Inferior parietal cortex (tissue), 1 donor: Measurements from ENCODE around the gene ARHGEF16.

ENCODE experiments used
- DNase-seq: peaks from one replicate; pipeline ENCODE4 v3.0.0-alpha.2; 2016; ENCODE audit errors: extremely low spot score

Gene ARHGEF16

GRCh38 chr1:3482378-3482849 lies 27.9 kb downstream of the ARHGEF16 start:
- no peak for DNase-seq

DNA sequence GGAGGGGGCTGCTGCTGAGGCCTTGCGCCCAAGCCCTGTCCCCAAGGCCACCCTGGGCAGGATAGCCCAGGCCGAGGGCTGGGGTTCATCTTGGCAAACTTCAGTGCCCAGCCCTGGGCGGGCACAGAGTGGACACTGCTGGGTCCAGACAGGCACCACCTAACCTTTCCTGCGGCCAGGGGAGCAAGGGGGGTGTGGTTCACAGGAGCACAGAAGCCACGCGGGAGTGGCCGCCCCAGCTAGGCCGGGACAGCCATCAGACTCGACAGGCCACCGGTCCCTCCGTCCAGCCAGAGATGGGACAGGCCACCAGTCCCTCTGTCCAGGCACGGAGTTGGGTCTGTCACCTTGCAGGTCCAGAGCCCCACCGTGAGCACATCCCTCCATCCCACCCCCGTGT lies 28.9 kb downstream of the ARHGEF16 start:
- no peak for DNase-seq

DNA sequence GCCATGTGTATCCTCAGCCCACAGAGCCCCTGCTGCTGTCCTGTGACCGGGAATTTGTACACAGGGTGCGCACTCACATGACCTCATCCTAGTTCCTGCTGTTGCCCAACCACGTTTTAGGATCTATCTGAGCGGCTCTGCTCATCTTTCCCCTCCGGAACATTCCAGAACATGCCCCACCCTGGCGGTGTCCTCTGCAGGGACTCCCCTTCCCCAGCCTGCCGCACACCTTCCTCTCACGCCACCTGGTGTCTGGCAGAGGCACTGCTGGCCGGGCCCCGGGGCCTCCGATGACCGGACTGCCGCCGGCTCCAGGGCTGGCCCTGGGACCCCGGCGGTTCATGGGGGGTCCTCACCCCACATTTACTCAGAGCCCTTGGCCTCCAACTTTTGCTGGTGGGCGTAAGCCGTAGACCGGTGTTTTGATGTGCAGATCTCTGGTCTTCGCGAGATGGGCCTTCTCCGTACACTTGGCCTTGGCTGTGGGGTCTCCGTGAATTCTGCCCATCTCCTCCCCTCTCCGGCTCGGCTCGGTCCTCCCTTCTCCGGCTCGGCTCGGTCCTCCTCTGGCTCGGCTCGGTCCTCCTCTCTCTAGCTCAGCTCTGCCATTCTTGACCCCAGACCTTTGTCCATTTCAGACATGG lies 29.5 kb downstream of the ARHGEF16 start:
- peak; percentile 30 for DNase-seq

GRCh38 chr1:3485016-3485415 lies 30.6 kb downstream of the ARHGEF16 start:
- no peak for DNase-seq

DNA sequence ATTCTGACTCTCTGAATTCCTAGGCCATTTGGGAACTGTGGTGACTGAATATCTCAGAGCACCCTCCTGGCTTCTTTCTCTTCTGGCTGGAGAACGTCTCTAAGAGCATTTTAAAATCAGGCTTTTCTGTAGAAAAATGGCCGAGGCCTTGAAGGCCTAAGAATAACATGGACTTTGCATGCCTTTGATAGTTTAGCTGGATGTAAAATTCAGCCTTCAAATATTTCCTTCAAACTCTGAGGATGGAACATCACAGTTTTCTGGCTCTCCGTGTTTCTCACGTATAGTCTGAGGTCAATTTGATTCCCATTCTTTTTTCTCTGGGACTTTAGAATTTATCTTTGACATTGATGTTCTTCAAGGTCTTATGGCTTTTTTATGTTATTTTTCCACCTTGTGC lies 34.0 kb downstream of the ARHGEF16 start:
- DNase-seq = no peak

DNA sequence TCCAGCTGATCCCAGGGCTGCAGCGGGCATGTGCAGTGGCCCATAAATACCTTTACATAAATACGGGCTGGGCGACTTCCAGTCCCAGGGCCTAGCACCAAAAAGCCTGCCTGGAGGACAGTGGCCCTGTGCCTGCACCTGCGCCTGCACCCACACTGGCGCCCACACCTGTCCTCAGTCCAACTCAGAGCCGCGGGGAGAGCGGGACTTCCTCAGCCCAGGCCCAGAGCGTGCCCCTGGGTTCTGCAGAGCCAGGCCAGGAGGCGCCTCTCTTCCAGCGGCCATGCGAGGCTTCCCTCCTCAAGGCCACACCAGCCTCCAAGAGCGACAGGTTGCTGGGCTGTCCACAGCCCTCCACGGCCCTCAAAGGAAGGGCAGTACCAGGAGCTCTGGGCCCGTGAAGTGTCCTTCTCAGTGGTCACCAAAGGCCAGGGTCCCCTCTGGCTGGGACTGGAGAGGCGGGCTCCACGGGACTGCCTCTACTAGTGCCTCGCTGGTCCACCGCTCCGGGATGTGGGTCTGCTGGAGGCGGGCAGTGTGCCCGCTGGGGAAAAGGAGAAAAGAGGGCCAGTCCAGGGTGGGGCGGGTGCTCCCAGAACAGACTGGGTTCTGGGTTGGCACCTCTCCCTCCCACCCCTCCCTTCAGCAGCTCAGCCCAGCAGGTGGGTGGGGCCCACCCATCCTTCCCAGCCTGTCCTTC lies 35.7 kb downstream of the ARHGEF16 start:
- DNase-seq = no peak

DNA sequence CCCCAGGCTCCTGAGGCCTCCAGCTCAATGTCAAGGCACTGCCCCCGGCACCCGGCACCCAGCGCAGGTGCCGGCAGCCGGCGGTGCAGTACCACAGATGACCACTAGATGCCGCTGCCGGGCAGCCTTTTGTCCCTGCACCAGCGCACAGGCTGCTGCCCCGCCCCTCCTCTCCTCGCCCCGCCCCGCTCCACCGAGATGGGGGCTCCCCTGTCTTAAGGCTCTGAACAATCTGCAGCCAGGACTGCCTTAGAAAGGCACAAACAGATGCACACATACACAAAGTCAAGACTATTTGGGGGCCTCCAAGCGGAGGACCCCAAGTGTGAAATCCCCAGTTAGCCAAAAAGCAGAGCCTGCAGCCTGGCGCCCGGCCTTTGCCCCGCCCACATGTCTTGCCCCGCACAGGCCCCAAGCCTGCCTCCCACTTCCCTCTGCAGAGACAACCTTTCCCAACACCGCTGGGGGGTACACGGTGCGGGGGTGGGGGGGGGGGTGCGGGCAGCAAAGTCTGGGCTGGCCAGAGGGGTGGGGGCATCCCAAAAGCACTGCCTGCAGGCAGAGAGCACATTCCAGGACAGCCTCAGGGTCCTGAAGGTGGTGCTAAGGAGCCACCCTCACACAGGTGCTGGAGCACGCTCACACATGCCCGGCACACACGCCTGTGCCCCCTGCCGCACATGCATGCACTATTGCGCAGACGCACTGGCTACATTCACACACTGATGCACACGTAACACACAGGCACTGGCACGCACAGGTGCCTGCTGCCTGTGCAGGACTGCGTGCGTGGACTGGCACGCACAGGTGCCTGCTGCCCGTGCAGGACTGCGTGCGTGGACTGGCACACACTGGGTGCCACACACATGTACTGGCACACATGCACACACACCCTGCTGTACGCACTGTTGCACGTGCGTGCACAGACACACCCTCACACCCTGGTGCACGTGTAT lies 37.1 kb downstream of the ARHGEF16 start:
- DNase-seq = peak; percentile 73

GRCh38 chr1:3492545-3493246 lies 38.2 kb downstream of the ARHGEF16 start:
- DNase-seq = no peak

- no peak for DNase-seq
Measured at GRCh38 chr1:3494321-3495308, 40.1 kb downstream of the ARHGEF16 start.

- DNase-seq = no peak
Measured at GRCh38 chr1:3495776-3496745, 41.6 kb downstream of the ARHGEF16 start.

- no peak for DNase-seq
Measured at GRCh38 chr1:3496916-3497315, 42.5 kb downstream of the ARHGEF16 start.

GRCh38 chr1:3497521-3497920 lies 43.1 kb downstream of the ARHGEF16 start:
- DNase-seq = no peak

DNA sequence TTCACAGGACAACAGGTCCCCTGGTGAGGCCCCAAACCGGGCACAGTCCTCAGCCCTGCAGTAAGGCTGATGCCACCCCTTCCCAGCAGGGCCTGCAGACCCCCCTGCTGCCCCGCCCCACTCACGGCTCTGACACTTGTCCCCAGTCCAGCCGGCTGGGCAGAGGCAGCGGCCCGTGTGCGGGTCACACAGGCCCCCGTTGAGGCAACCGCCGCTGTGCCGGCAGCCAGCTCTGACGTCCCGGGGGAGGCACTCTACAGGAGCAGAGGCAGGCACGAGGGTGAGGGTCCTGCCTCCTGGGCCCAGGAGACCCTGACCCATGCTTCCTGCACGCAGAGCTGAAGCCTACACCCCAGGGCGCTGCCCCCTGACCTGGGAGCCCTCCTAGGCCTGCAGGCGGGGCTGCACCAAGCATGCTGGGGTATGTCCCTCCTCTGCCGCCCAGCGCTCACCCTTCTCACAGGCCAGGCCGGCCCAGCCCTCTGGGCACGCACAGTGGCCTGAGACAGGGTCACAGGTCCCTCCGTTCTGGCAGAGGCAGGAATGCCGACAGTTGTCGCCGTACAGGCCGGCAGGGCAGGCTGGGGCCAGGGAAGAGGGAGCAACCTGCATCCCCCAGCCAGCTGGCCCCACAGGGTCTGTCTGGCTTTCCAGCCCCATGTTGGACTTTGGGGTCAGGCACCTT lies 43.9 kb downstream of the ARHGEF16 start:
- no peak for DNase-seq

GRCh38 chr1:3498986-3499385 lies 44.5 kb downstream of the ARHGEF16 start:
- no peak for DNase-seq

DNA sequence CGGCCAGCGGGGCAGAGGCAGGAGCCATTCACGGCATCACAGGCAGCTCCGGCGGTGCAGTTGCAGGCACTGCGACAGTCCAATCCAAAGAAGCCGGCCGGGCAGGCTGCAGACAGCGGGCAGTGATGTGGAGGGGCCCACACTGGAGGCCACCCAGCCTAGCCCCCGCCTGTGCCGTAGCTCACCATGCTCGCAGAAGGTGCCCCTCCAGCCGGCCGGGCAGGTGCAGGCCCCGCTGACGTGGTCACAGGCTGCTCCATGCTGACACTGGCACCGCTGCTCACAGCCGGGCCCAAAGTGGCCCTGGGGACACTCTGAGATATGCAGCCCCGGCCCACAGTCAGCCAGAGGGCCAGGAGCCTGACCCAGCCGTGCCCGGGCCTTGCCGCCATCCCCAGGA lies 45.1 kb downstream of the ARHGEF16 start:
- DNase-seq = no peak

DNA sequence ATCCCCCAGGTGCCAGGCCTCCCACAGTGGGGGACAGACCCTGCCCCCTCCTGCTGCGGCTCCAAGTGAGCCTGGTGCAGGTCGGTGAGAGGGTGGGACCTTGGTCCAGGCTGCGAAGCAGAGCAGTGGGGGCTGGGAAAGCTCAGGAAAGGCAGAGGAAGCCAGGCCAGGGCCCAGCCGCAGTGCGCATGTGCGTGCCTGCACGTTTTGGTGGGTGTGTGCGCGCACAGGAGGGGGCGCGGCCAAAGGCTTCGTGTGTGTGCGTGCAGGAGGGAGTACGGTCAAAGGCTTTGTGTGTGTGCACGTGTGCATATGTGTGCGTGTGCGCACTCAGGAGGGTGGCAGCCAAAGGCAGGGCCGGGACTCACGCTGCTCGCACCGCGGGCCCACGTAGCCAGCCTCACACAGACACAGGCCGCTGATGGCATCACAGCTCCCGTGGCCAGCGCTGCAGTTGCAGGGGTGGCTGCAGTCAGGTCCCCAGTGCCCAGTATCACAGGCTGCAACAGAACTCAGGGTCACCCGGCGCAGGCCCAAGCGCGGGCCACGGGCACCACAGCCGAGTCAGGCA lies 45.9 kb downstream of the ARHGEF16 start:
- DNase-seq = no peak

GRCh38 chr1:3501437-3501836 lies 47.0 kb downstream of the ARHGEF16 start:
- DNase-seq = no peak
